GM12874 (cell line): ENCODE data around the gene ATP1B1.

Experiments
- CTCF ChIP-seq: IDR thresholded peaks from 2 replicates; pipeline ENCODE4 v1.5.1; 2011; ENCODE audit warnings: low read depth, mild to moderate bottlenecking, control low read depth, low read length, moderate library complexity; ENCODE audit not compliant: insufficient read depth

The ATP1B1 gene

DNA sequence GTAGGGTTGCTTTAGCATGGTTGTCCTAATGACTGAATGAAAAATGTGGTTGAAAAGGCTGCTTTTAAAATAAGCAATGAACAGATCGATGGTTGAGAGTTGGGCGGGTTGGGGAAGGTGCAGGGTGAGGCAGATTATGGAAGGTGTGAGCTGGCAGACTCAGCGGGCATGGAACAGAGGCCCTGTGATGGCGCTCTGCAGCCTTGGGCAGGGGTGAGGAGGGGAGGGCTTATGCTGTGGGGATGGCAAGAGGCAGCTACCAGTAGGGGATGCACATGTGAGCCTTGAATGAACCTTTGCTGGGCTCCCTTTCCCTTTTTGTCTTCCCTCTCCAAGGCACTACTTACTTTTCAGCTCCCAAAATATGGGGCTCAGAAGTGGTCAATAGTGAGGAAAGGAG is 30.9 kb downstream of the ATP1B1 start:
- no peak for TF ChIP-seq CTCF

DNA sequence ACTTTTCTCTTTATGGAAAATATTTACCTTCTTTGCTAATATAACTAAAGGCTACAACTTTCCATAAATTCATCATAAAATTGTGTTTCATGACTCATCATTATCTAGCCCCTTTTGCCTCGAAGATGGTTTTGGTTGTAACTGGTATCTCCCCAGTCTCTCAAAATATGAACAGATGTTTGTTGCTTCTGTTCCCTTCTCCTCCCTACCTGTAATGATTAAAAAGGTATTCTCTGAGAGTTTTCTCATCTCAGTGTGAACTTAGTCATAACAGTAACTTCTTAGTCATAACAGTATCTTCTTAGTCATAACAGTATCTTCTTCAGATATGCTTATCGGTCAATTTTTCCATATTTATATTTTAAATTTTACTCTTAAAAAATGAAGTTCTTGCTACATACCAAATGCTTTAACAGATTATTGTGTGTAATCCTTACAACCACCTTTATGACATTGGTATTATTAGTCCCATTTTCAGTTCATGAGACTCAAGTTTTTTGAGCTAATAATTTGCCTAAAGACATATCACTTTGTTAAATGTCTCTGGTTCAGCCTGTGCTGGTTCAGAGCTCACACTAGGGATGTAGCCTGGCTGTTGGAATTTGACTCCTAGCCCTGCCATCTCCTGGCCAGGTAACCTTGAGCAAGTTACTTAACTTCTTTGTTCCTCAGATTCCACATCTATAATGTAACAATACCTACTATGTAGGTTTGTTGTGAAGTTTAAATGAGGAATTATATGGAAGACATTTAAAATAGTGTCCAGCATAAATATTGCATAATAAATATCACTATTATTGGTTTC is 32.6 kb downstream of the ATP1B1 start:
- TF ChIP-seq CTCF, result no peak

DNA sequence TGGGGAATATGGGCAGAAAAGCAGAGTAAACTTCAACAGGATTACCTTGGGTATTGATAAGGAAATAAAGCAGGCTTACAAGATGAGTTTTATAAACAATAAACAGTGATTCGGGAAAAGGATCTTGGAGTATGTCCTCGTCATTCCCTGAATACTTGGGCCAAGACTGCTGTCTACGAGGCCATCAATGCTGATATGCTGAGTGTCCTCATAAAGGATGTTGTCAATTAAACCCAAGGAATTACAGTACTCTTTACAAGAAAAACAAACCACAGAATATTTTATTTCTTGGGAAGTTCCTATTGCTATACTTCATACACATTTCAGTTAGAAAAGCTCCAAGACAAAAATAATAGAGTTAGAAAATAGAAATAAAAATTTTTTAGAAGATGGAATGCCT is 34.9 kb downstream of the ATP1B1 start:
- no peak for TF ChIP-seq CTCF

- TF ChIP-seq CTCF, result no peak
Measured at GRCh38 chr1:169142129-169142528, 35.6 kb downstream of the ATP1B1 start.

GRCh38 chr1:169143346-169143745 is 36.9 kb downstream of the ATP1B1 start:
- TF ChIP-seq CTCF, result no peak

DNA sequence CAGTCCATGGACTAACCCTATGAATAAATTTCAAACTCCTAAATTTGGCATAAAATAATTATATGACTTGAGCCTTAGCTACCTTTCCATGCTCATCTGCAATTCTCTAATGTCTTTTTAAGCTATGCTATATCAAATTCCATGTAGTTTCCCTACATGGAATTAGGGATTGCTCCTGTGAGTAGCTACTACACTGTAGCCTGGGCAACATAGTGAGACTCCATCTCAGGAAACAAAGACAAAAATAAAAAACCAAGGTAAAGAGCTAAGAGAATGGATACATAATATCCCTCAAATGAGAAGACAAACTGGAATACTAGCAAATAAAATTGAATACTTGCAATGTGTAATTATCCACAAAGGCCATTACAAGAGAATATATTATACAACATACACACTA is 37.5 kb downstream of the ATP1B1 start:
- no peak for TF ChIP-seq CTCF

- TF ChIP-seq CTCF, result no peak
Measured at GRCh38 chr1:169144941-169145626, 38.6 kb downstream of the ATP1B1 start.
